GM12865 (cell line): ENCODE data around the gene KCTD21.

ENCODE experiments used
- DNase-seq: peaks from one replicate; pipeline ENCODE4 v3.0.0; 2010; ENCODE audit warnings: low read depth
- H3K4me3 ChIP-seq: 2 replicates; pipeline ENCODE4 v1.5.1; 2011; ENCODE audit warnings: mild to moderate bottlenecking, low read depth, low read length, control low read depth
- CTCF ChIP-seq: IDR thresholded peaks from 2 replicates; pipeline ENCODE4 v1.5.1; 2011; ENCODE audit warnings: low read length, control low read depth, low read depth, inconsistent platforms; ENCODE audit not compliant: insufficient read depth; ENCODE audit errors: missing control alignments

KCTD21 gene

GRCh38 chr11:78212586-78213371 lies 24.4 kb upstream of the KCTD21 start:
- no peak for DNase-seq
- no peak for TF ChIP-seq CTCF
- H3K4me3 ChIP-seq: no peak overlapping the region

GRCh38 chr11:78211565-78211964 lies 23.1 kb upstream of the KCTD21 start:
- DNase-seq: no peak
- H3K4me3 ChIP-seq: no peak overlapping the region
- TF ChIP-seq CTCF: no peak

- no peak for DNase-seq
- H3K4me3 ChIP-seq: no peak overlapping the region
- TF ChIP-seq CTCF: no peak
Measured at GRCh38 chr11:78210000-78210608, 21.7 kb upstream of the KCTD21 start.

GRCh38 chr11:78209478-78209877 lies 21.1 kb upstream of the KCTD21 start:
- no peak for DNase-seq
- no peak for TF ChIP-seq CTCF
- no peak overlapping the region for H3K4me3 ChIP-seq

GRCh38 chr11:78208257-78209165 lies 20.1 kb upstream of the KCTD21 start:
- H3K4me3 ChIP-seq: no peak overlapping the region
- no peak for TF ChIP-seq CTCF
- DNase-seq: no peak

- no peak for DNase-seq
- no peak for TF ChIP-seq CTCF
- H3K4me3 ChIP-seq: no peak overlapping the region
Measured at GRCh38 chr11:78207532-78208256, 19.3 kb upstream of the KCTD21 start.
